ENCODE data around the gene PHOX2A.
"Not testable (repeated sequence)": the region's sequence is repeated elsewhere in the genome, so short reads cannot be mapped to it uniquely, and the experiment has no call there.

Gene PHOX2A

GRCh38 chr11:72225411-72225951, 18.5 kb downstream of the PHOX2A start:
- in situ Hi-C loops (cut with MboI; ENCODE audit: low pct_unique_long_range_greater_than_20kb, low sequenced_read_pairs) = no loop called here
- DNase-seq = no peak

GRCh38 chr11:72224564-72225410, 19.2 kb downstream of the PHOX2A start, which contains the start of gene INPPL1:
TSS of gene INPPL1 (plus strand) at chr11:72224767. CDS start at chr11:72224985, 218 bp downstream.
- DNase-seq = peak; percentile 29

GRCh38 chr11:72223615-72224563, 20.1 kb downstream of the PHOX2A start:
- in situ Hi-C loops (cut with MboI; ENCODE audit: low pct_unique_long_range_greater_than_20kb, low sequenced_read_pairs) = no loop called here
- peak; percentile 66 for DNase-seq

More at GRCh38 chr11:72224564-72225410, 19.2 kb downstream of the PHOX2A start, which contains the start of gene INPPL1:
- in situ Hi-C loops (cut with MboI; ENCODE audit: low pct_unique_long_range_greater_than_20kb, low sequenced_read_pairs) = no loop called here

- peak; percentile 99 for DNase-seq
- in situ Hi-C loops (cut with MboI; ENCODE audit: low pct_unique_long_range_greater_than_20kb, low sequenced_read_pairs) = no loop called here
These were observed 20.9 kb downstream of the PHOX2A start for GRCh38 chr11:72222907-72223614.

GRCh38 chr11:72222106-72222891, 21.7 kb downstream of the PHOX2A start:
- DNase-seq = no peak
- in situ Hi-C loops (cut with MboI; ENCODE audit: low pct_unique_long_range_greater_than_20kb, low sequenced_read_pairs) = no loop called here

GRCh38 chr11:72221386-72222075, 22.4 kb downstream of the PHOX2A start:
- in situ Hi-C loops (cut with MboI; ENCODE audit: low pct_unique_long_range_greater_than_20kb, low sequenced_read_pairs) = no loop called here
- DNase-seq = peak; percentile 30

GRCh38 chr11:72220696-72221363, 23.1 kb downstream of the PHOX2A start:
- in situ Hi-C loops (cut with MboI; ENCODE audit: low pct_unique_long_range_greater_than_20kb, low sequenced_read_pairs) = no loop called here
- DNase-seq = no peak

- DNase-seq = no peak
- in situ Hi-C loops (cut with MboI; ENCODE audit: low pct_unique_long_range_greater_than_20kb, low sequenced_read_pairs) = no loop called here
These were observed 25.7 kb downstream of the PHOX2A start for GRCh38 chr11:72218251-72218745.

GRCh38 chr11:72217841-72218240, 26.1 kb downstream of the PHOX2A start:
- in situ Hi-C loops (cut with MboI; ENCODE audit: low pct_unique_long_range_greater_than_20kb, low sequenced_read_pairs) = no loop called here
- peak; percentile 78 for DNase-seq

GRCh38 chr11:72216638-72217037, 27.3 kb downstream of the PHOX2A start, which contains the start of gene FOLR2:
TSS of gene FOLR2 (plus strand) at chr11:72216794. CDS start at chr11:72218585, 1,791 bp downstream.
- in situ Hi-C loops (cut with MboI; ENCODE audit: low pct_unique_long_range_greater_than_20kb, low sequenced_read_pairs) = no loop called here
- no peak for DNase-seq

GRCh38 chr11:72209101-72209500, 34.9 kb downstream of the PHOX2A start:
- peak; percentile 40 for DNase-seq
- in situ Hi-C loops (cut with MboI; ENCODE audit: low pct_unique_long_range_greater_than_20kb, low sequenced_read_pairs) = no loop called here

- DNase-seq = no peak
- in situ Hi-C loops (cut with MboI; ENCODE audit: low pct_unique_long_range_greater_than_20kb, low sequenced_read_pairs) = no loop called here
These were observed 35.7 kb downstream of the PHOX2A start for GRCh38 chr11:72208281-72208680.

GRCh38 chr11:72206794-72207193, 37.2 kb downstream of the PHOX2A start:
- DNase-seq; in situ Hi-C loops (cut with MboI; ENCODE audit: low pct_unique_long_range_greater_than_20kb, low sequenced_read_pairs): not testable (repeated sequence)

- no peak for DNase-seq
- in situ Hi-C loops (cut with MboI; ENCODE audit: low pct_unique_long_range_greater_than_20kb, low sequenced_read_pairs) = no loop called here
These were observed 39.1 kb downstream of the PHOX2A start for GRCh38 chr11:72204886-72205285.

GRCh38 chr11:72203163-72203562, 40.8 kb downstream of the PHOX2A start:
- in situ Hi-C loops (cut with MboI; ENCODE audit: low pct_unique_long_range_greater_than_20kb, low sequenced_read_pairs) = no loop called here
- DNase-seq = no peak

- no peak for DNase-seq
- in situ Hi-C loops (cut with MboI; ENCODE audit: low pct_unique_long_range_greater_than_20kb, low sequenced_read_pairs) = no loop called here
These were observed 41.4 kb downstream of the PHOX2A start for GRCh38 chr11:72202571-72202970.

- in situ Hi-C loops (cut with MboI; ENCODE audit: low pct_unique_long_range_greater_than_20kb, low sequenced_read_pairs); DNase-seq: not testable (repeated sequence)
These were observed 42.5 kb downstream of the PHOX2A start for GRCh38 chr11:72201445-72201844.

Data from KBM-7 (cell line).